Bronchial smooth muscle cell (primary cell): Measurements from ENCODE around the gene OR51A7. TPM values are rescaled to one million over a fixed set of nuclear protein-coding genes. Genes with fewer than 3 reads are reported as not detected.

ENCODE experiments used
- total RNA-seq: library from RNA; depleted of rRNA; stranded (reverse); fragments of >200 nt; gene quantifications from 2 replicates; pipeline ENCODE4 v1.2.1, GENCODE V29; 2014

Gene OR51A7
- not detected in 2 replicates for total RNA-seq

DNA sequence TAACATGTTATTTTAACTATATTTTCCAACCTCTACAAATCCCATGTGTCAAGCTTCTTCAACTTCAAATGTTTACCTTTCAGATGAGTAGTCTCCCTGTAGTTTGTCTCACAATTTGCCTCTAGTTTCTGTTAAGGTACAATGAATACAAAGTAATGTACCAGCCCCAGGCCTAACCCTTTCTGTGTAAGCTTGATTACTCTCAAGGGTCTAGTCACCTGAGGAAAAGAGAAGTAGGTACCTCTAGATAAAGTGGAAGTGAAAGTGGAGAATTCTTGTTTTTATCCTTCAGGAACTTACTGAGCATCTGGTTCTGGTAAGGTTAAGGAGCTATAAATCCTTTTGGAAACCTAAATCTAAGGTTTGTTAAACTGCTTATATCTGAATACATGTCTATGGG, at the start of gene OR51A7:
Gene OR51A7, plus strand, starts transcription at position 300 of the 400 bp plus-strand sequence. CDS start 3,587 bp downstream, outside the sequence.

GRCh38 chr11:4881860-4882500, 21.6 kb upstream of the OR51A7 start, which contains the start of gene OR51T1:
Gene OR51T1 (plus strand): TSS chr11:4881900. CDS start chr11:4881900, 0 bp downstream.

GRCh38 chr11:4919250-4919649, 15.7 kb downstream of the OR51A7 start, which contains the start of gene OR51G2:
Gene OR51G2 (minus strand): TSS chr11:4919350. CDS start chr11:4915663, 3,687 bp downstream.

DNA sequence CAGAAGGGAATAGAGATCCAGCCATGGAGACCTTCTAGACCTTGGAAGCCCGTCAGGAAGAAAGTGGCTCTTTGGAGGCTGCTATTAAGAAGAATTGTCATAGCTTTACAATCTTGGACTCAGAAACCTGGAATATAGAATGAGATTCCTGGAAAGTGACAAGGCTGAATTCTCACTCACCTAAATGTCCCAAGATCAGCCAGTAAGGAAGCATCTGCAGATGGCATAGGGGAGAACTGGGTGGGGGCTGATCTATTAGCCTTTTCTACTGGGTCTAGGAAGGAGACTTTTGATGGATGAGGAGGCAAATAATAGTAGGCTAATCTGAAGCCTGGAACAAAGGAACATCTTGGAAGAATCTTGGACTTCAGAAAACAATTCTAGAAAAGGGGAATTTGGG, 20.7 kb downstream of the OR51A7 start, which contains the start of gene OR51G1:
Gene OR51G1, minus strand, starts transcription at position 101 of the 400 bp plus-strand sequence. Its CDS starts 0 bp downstream, at position 101.

GRCh38 chr11:4947505-4947904, 43.9 kb downstream of the OR51A7 start, which contains the start of gene OR51A4:
Gene OR51A4 (minus strand): TSS chr11:4947605. CDS start chr11:4947100, 505 bp downstream.

GRCh38 chr11:4955613-4956012, 52.0 kb downstream of the OR51A7 start, which contains the start of gene OR51A2:
Gene OR51A2 (minus strand): TSS chr11:4955713. CDS start chr11:4955713, 0 bp downstream.

Other genes starting within 250 kb of the OR51A7 start
- gene OR51E2, start 205.9 kb upstream of the OR51A7 start, total RNA-seq = under 0.01 TPM in 1 of 2 replicates, not detected in the other
- gene MMP26, start 199.0 kb upstream of the OR51A7 start, total RNA-seq = not detected in 2 replicates
- gene OR51F1, start 133.8 kb upstream of the OR51A7 start, total RNA-seq = not detected in 2 replicates
- not detected in 2 replicates for gene OR52R1, start 99.4 kb upstream of the OR51A7 start, total RNA-seq
- gene OR51F2, start 82.5 kb upstream of the OR51A7 start, total RNA-seq = not detected in 2 replicates
- gene OR51S1, start 54.6 kb upstream of the OR51A7 start, total RNA-seq = not detected in 2 replicates
- not detected in 2 replicates for gene OR51T1, start 21.9 kb upstream of the OR51A7 start, total RNA-seq
- not detected in 2 replicates for gene OR51G2, start 15.6 kb downstream of the OR51A7 start, total RNA-seq
- gene OR51G1, start 20.6 kb downstream of the OR51A7 start, total RNA-seq = not detected in 2 replicates
- gene OR51A4, start 43.8 kb downstream of the OR51A7 start, total RNA-seq = not detected in 2 replicates
- not detected in 2 replicates for gene OR51A2, start 51.9 kb downstream of the OR51A7 start, total RNA-seq
- not detected in 2 replicates for gene OR51L1, start 91.1 kb downstream of the OR51A7 start, total RNA-seq
- gene OR52J3, start 142.7 kb downstream of the OR51A7 start, total RNA-seq = not detected in 2 replicates
- gene OR52E2, start 155.8 kb downstream of the OR51A7 start, total RNA-seq = not detected in 2 replicates
- gene OR52E1, start 165.8 kb downstream of the OR51A7 start, total RNA-seq = 0.16 TPM in 1 of 2 replicates, not detected in the other
- not detected in 2 replicates for gene OR52A5, start 234.6 kb downstream of the OR51A7 start, total RNA-seq